Medulla oblongata (tissue), 1 donor: ENCODE results near the gene BIRC3.
A peak's percentile ranks its signal among the peaks of the same experiment; 100 is the strongest.
"Not testable (repeated sequence)": the region's sequence is repeated elsewhere in the genome, so short reads cannot be mapped to it uniquely, and the experiment has no call there.

Experiments used
- DNase-seq: peaks from one replicate; pipeline ENCODE4 v3.0.0-alpha.2; 2015; ENCODE audit errors: extremely low spot score

The BIRC3 gene

DNA sequence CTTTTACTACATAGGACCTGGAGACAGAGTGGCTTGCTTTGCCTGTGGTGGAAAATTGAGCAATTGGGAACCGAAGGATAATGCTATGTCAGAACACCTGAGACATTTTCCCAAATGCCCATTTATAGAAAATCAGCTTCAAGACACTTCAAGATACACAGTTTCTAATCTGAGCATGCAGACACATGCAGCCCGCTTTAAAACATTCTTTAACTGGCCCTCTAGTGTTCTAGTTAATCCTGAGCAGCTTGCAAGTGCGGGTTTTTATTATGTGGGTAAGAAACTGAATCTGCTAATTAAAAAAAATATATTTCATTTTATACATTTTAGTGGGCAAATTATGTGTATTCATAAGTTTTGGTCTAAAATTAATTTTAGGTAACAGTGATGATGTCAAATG, 7.8 kb downstream of the BIRC3 start:
- DNase-seq: no peak

DNA sequence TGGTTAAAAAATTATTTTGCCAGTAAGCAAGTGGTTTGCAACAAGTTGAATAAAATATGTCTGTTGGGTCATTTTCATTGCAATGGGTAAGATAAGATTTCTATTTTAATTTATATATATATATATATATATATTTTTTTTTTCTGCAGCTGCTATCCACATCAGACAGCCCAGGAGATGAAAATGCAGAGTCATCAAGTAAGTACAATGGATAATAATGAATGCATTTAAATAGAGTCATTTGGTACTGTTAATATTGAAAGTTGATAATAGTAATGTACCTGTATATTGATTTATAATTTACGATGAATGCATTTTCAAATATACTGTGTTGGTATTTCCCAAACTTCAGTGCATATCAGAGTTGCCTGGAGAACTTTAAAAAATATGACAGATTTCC, 11.5 kb downstream of the BIRC3 start:
- DNase-seq: no peak

DNA sequence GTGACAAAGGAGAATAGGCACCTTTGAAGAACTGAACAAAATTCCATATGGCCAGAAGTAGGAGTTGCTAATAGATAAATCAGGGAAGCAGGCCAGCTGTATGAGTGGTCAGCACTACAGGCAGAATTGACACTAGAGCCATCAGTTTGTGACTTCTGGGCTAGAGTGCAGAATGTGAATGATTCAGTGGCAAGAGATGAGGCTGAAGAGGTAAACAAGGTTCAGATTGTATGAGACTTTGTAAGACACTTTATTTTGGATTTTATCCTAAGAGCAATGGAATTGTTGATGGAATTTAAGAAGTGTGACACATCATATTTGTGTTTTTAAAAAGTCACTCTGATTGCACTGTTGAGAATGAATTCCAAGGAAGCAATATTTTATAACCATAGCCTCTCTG, 12.9 kb downstream of the BIRC3 start:
- no peak for DNase-seq

DNA sequence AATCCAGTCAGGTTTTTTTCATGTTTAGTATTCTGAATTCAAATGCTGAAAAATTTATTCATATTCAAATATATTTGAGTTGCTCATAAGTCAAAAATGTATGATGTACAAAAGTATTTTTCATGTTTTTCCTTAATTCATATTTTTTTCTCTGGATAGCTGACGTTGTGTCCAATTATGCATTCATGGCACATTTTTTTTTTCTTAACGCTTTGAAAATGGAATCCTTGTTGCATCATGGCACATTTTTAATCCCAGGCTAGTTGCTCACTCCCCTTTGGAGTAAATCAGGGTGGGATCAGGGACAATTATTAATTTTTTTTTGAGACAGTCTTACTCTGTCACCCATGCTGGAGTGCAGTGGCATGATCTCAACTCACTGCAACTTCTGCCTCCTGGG, 14.1 kb downstream of the BIRC3 start:
- DNase-seq: no peak

DNA sequence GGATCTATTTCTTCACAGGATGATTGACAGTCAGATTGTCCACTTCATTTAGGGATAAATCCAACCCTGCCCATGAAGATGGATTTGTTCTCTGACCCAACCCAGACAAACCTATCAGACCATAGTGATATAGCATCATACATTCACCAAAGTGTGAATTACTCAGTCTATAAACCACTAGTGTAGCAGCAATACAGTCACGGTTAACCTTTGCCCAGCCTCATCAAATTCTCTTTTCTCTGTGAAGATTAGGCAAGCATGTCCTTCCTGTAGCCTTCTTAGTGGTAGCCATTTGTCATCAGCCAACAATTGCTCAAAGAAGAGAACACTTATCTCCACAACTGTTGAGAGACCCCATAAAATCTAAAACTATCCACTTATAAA, 15.3 kb downstream of the BIRC3 start:
- no peak for DNase-seq

DNA sequence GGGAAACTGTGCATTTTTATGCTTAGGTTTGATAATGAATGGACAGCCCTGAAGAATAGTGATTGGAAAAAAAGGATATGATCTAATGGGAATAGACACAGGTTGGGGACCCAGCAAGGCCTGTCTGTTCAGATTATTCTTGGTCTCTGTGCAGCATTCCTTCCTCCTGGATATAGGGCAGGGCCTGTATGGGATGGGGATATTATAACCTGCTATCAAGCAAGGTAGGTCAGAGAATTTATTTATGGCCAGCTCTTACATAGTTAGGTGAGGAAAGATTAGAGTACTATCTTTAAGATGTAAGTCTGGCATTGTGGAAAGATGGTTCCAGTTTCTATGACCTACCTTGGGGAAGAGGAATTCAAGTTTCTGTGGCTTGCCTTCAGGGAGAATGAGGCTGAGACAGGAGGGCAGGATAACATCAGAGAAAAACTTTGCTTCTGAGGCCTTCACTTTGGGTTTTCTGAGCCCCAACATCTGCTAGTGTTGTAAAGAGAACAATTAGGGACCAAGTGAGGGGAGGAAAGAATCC, 21.3 kb downstream of the BIRC3 start:
- no peak for DNase-seq

DNA sequence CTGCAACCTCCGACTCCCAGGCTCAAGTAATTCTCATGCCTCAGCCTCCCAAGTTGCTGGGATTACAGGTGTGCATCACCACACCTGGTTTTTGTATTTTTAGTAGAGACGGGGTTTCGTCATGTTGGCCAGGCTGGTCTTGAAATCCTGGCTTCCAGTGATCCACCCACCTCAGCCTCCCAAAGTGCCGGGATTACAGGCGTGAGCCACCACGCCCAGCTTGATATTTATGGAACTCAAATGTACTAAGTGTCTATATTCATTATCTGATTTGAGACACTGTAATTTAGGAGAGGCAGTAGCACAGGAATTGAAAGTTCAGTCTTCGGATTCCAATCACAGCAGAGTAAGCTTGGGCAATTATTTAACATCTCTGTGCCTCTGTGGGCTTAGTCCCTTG, 24.0 kb downstream of the BIRC3 start:
- not testable (repeated sequence) for DNase-seq

DNA sequence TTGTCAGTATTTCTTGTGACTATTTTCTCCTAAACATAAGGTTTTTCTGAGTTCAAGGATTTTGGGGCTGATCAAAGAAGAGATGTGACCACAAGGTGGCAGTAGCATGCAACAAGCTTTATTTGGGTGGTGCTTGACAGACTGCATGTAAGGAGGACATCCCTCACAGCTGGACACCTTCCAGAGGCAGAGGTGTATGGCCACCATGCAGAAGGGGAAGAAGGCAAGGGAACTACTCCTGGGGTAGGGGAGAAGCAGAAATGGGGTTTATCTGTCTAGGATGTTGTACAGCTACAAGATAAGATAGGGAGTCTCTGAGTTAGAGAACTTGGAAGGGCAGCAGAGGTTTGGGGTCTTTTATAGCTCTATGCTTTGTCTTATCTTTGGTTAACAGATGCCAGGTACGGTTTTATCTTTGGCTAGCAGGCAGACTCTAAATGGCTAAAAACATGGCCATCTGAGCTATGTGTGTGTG, 24.6 kb downstream of the BIRC3 start:
- DNase-seq: peak; percentile 93

DNA sequence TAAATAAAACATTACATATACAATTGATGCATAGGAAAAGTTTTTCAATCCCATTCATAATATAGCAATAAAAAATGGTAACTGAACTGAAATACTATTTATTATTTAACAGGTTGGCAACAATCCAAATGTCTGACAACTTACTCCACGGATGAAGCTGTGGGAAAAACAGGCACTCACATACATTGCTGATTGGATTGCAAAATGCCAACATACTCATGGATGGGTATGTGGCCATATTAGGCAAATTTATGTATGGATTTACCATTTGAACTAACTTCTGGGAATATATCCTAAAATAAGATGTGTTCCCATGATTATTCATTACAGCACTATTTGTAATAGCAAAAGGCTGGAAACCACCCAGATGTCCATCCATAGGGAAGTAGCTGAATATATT, 26.5 kb downstream of the BIRC3 start:
- DNase-seq: no peak

DNA sequence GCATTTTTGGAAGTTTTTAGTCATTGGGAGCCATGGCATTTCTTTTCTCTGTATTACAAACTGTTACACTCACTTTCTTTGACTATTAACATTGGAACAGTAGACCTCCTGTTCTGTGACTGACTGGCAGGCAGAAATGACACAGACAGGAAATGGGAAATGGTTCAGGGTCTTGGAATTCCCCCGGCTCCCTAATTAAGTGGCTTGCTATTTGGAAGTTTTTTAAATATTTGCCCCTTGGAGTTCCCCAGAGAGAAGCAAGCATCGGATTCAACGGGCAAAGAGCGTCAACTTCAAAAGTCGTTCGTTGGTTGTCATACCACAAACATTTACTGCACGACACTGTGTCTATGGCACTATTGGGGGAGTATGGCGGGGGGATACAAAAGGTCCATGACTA, 28.6 kb downstream of the BIRC3 start:
- peak; percentile 50 for DNase-seq

DNA sequence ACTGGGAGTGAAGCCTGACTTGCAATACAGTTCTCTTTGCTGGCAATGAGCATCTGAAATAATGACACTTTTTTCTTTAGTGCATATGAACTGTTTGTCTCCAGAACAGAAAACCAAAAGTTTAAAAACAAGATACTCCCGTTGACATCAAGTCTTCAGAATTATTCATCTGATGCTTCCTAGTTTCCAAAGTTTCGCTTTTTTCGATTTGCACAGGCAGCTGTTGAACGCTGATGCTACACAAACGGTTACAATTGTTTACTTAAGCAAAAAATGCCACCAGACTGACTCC, 29.1 kb downstream of the BIRC3 start:
- DNase-seq: no peak

DNA sequence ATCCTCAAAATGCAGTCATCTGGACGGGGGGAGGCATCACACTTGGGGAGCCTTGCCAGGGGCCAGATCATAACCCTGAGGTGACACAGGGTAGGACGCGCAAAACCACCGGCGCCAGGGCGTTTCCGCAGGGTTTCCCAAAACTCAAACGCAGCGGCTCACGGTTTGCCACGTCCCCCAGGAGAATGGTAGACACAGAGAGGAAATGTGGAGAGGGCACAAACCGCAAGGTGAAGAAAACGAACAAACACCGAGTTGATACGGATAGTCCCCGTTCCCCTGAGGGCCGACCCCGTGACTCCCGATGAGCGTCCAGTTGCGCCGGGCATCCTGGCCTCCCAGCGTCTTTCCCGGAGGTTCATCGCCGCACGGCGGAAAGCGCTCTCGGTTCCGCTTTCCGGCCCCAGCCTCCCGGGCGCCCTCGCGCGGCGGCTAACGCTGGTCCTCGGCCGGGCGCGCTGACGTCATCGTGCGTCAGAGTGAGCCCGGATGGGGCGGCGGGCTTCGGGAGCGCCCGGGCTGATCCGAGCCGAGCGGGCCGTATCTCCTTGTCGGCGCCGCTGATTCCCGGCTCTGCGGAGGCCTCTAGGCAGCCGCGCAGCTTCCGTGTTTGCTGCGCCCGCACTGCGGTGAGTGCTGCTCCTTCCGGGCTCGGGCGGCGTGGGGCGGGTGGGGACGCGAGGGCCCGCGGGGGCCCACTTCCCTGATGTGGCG, 29.6 kb downstream of the BIRC3 start, which contains the start of gene BIRC2:
BIRC2 (plus strand) TSS at position 467 of the 714 bp plus-strand sequence. CDS start 2,641 bp downstream, outside the sequence.
- DNase-seq: peak; percentile 96

DNA sequence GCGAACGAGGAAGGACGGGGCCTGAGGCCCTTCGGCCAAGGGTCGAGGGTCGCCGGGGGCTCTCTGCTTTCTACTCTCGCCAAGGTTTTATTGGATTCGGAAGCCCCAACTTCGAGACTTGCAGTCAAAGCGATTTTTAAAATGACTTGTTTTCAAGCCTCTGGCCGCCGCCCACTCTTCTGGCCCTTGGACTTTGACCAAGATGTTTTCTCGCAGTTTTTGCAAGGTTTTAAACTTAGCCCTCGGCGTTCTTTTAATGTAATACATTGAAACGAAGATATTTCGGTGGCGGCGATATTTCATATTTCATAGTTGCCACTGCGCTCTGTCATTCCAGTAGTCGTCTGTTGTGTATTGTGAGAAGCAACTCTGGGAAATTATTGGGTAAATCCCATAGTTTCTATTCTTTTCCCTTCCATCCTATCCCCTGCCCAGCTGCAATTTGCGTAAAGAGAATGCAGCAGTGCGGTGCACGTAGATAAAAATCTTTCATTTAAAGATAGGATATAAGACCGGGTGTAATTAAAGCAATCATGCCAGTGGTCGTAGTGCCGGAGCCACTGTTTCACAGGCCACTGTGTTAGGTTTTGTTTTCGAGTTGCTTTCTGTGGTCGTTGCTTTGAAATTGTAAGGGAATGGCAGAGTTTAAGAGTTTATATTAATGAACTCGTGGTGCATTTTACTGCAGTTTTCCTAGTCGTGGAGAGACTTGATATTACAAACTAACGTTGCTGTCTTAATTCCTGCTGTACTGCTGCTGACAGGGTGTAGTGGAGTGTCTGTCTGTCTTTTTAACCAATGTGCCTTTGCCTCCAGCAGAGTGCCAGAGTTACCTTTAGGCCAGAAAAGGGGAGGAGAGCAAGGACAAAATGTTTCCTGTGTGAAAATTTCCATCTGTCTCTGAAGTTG, 30.4 kb downstream of the BIRC3 start:
- DNase-seq: peak; percentile 59

DNA sequence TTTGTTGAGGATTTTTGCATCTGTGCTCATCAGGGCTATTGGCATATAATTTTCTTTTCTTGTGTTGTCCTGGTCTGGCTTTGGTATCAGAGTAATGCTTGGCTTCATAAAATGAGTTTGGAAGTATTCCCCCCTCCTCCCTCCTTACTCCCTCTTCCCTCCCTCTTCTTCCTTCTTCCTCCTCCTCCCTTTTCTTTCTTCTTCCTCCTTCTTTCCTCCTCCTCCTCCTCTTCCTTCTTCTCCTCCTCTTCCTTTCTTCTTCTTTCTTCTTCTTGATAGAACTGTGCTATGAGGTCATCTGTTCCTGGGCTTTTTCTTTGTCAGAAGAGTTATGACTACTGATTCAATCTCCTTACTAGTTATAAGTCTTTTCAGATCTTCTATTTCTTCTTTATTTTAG, 39.8 kb downstream of the BIRC3 start:
- no peak for DNase-seq

DNA sequence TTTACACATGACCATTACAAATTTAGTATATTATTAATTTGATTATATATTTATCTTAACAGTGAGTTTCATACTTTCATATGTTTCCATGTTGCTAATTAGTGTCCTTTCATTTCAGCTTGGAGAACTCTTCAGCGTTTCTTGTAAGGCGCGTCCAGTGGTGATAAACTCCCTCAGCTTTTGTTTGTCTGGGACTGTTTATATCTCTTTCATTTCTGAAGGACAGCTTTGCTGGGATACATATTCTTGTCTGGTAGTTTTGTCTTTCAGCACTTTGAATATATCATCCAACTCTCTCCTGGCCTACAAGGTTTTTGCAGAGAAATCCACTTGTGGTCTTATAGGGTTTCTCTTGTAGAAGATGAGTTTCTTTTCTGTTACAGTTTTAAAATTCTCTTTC, 42.1 kb downstream of the BIRC3 start:
- DNase-seq: no peak

DNA sequence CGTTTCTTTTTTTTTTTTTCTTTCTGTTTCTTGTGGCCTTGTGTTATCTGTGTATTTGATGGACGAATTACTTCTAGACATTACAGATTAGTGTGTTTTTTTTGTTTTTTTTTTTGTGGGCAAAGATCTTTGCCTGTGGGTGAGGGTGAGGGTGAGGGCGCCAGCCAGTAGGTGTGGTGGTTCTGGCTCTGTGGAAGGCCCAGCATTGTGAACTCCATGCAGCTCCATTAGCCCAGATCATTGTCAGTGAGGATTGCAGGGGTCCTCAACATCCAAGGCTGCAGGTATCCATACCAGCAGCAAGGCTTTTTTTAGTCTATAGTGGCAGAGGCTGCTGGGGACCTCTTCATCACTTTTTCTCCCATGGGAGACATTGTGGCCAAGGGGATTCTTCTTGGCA, 43.4 kb downstream of the BIRC3 start:
- no peak for DNase-seq

DNA sequence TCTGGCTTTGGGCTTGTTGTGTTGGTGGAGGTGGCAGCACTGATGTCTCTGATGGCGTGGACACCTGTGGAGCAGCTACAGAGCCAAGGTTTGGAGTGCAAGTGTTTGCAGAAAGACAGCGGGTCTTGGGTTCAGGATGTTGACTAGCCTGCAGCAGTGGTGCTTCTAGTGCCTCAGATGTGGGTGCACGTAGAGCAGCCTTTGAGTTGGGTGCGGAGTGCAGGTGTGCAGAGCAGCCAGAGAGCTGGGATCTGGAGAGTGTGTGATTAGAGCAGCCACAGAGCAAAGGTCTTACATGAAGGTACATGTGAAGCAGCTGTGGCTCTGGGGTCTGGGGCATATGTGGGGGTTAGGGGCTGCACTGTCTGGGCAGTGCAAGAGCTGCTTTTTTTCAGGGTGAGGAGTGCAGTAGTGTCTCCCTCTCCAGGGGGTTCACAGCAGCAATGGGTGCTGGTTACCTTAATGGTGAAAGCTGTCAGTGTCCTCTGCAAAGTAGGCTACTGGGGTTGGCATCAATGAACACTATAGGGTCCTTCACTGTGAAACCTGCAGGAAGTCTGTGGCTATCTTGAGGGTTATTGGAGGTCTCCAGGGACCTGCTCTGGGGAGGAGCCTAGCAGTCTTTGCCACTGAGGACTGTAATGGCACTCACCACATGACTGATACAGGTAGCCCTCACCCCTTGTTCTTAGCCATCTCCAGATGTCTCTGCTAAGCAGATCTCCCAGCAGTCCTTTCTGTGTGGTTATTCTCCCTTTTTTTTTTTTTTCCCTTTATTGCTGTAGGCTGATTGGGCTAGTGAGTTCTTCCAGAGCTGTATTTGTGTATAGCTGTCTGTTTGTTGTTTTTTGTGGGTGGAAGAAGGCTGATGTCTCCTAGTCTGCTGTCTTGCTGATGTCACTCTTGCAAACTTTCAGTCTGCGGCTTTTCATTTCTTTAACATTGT, 44.1 kb downstream of the BIRC3 start:
- no peak for DNase-seq

DNA sequence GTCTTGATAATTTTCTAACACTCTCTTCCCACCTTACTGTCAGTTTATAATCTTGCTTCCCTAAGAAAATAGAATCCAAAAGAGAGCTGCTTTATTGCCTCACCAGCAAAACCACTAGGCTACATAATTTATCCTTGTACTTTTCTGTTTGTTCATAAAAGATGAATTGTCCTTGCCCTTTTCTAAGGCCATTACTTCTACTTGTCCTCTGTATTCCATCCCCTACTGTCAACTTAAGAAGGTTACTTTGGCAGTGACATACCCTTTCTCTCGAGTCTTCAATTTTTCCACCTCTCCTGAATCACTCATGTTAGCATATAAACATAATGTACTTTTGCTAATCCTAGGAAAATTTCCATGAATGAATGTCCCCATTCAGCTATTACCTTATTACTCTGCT, 47.7 kb downstream of the BIRC3 start:
- no peak for DNase-seq

DNA sequence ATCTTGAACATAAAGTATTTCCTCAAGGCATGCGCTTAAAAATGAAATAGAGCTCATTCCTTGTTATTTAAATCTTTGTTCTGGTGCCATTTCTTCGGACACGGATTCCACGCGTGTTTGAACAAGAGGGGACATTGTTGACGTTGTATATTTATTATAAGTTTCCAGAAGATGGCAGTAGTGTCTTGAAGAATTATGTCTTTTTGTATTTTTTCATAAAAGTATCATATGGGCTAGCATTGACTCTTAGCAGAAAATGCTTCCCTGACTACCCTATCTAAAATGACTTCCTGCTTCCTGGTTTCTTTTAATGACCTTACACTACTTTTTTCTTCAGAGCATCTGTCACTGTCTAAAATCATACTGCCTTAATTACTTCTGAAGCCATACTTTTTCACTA, 50.1 kb downstream of the BIRC3 start:
- DNase-seq: peak; percentile 30

DNA sequence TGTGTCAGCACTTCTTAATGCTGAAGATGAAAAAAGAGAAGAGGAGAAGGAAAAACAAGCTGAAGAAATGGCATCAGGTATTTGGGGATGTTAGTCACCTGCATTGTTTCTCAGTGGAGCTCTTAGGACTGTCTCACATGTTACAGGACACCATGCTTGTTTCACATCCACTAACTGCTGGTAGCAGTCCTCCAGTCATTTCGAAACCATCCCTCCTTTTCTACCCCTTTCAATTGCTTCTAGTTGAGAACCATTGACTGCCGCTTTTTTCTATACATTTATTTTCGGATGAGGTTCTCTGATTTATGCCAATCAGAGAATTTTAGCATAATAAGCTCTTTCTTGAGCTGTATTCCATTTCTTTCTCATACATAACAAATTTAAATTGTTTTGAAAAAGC, 51.2 kb downstream of the BIRC3 start:
- DNase-seq: no peak

DNA sequence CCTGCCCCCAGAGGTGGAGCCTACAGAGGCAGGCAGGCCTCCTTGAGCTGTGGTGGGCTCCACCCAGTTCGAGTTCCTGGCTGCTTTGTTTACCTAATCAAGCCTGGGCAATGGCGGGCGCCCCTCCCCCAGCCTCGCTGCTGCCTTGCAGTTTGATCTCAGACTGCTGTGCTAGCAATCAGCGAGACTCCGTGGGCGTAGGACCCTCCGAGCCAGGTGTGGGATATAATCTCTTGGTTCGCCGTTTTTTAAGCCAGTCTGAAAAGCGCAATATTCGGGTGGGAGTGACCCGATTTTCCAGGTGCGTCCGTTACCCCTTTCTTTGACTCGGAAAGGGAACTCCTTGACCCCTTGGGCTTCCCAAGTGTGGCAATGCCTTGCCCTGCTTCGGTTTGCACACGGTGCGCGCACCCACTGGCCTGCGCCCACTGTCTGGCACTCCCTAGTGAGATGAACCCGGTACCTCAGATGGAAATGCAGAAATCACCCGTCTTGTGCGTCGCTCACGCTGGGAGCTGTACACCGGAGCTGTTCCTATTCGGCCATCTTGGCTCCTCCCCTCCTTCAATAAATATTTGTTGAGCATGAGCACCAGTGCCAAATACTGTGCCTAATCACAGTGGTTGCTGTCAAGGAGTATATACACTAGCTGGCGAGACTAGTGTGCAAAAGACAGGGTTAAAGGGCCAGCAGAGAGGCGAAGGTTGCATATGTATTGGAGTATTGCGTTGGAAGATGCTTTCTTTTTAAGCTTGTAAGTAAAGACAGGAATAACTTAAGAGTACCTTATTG, 57.5 kb downstream of the BIRC3 start:
- DNase-seq: not testable (repeated sequence)
